ENCODE results near the gene UNC13C. TPM values are rescaled to one million over a fixed set of nuclear protein-coding genes. Genes with fewer than 3 reads are reported as not detected.
A peak's percentile ranks its signal among the peaks of the same experiment; 100 is the strongest.

UNC13C gene
- total RNA-seq, 1 donor, result 0.81 TPM

- DNase-seq (ENCODE audit: low read depth), result peak; percentile 6
- peak; percentile 82 for TF ChIP-seq CTCF (IDR thresholded peaks at IDR 0.05; ENCODE audit: insufficient read depth, low read length)
- H3K4me3 ChIP-seq (ENCODE audit: low read depth, low read length), result no peak overlapping the region
These were observed 104.7 kb downstream of the UNC13C start for GRCh38 chr15:54082836-54083492.

- DNase-seq (ENCODE audit: low read depth), result no peak
- TF ChIP-seq CTCF (IDR thresholded peaks at IDR 0.05; ENCODE audit: insufficient read depth, low read length), result no peak
- H3K4me3 ChIP-seq (ENCODE audit: low read depth, low read length), result no peak overlapping the region
These were observed 105.3 kb downstream of the UNC13C start for GRCh38 chr15:54083501-54083900.

GRCh38 chr15:54083991-54084390 is 105.8 kb downstream of the UNC13C start:
- H3K4me3 ChIP-seq (ENCODE audit: low read depth, low read length), result no peak overlapping the region
- no peak for DNase-seq (ENCODE audit: low read depth)

GRCh38 chr15:54088837-54089236 is 110.6 kb downstream of the UNC13C start:
- no peak for DNase-seq (ENCODE audit: low read depth)
- TF ChIP-seq CTCF (IDR thresholded peaks at IDR 0.05; ENCODE audit: insufficient read depth, low read length), result no peak
- H3K4me3 ChIP-seq (ENCODE audit: low read depth, low read length), result no peak overlapping the region

More at GRCh38 chr15:54083991-54084390, 105.8 kb downstream of the UNC13C start:
- no peak for TF ChIP-seq CTCF (IDR thresholded peaks at IDR 0.05; ENCODE audit: insufficient read depth, low read length)

- no peak for TF ChIP-seq CTCF (IDR thresholded peaks at IDR 0.05; ENCODE audit: insufficient read depth, low read length)
- H3K4me3 ChIP-seq (ENCODE audit: low read depth, low read length), result no peak overlapping the region
- no peak for DNase-seq (ENCODE audit: low read depth)
These were observed 111.5 kb downstream of the UNC13C start for GRCh38 chr15:54089776-54090175.

GRCh38 chr15:54091651-54092050 is 113.4 kb downstream of the UNC13C start:
- no peak for DNase-seq (ENCODE audit: low read depth)
- H3K4me3 ChIP-seq (ENCODE audit: low read depth, low read length), result no peak overlapping the region
- TF ChIP-seq CTCF (IDR thresholded peaks at IDR 0.05; ENCODE audit: insufficient read depth, low read length), result no peak

GRCh38 chr15:54094661-54095060 is 116.4 kb downstream of the UNC13C start:
- no peak for TF ChIP-seq CTCF (IDR thresholded peaks at IDR 0.05; ENCODE audit: insufficient read depth, low read length)

More at GRCh38 chr15:54094661-54095060, 116.4 kb downstream of the UNC13C start:
- H3K4me3 ChIP-seq (ENCODE audit: low read depth, low read length), result no peak overlapping the region
- no peak for DNase-seq (ENCODE audit: low read depth)
